ENCODE data around the gene SLC27A5.

GRCh38 chr19:58516246-58516836, 4.5 kb upstream of the SLC27A5 start:
- no peak for TF ChIP-seq SP1 (IDR thresholded peaks at IDR 0.05)
- no peak for TF ChIP-seq SUZ12 (IDR thresholded peaks at IDR 0.05)
- TF ChIP-seq PKNOX1 (IDR thresholded peaks at IDR 0.05): no peak
- TF ChIP-seq ARNT (IDR thresholded peaks at IDR 0.05): no peak
- TF ChIP-seq BHLHE40 (IDR thresholded peaks at IDR 0.05; ENCODE audit: borderline replicate concordance): no peak
- no peak for TF ChIP-seq FOXM1 (IDR thresholded peaks at IDR 0.05; ENCODE audit: borderline replicate concordance)
- no peak for TF ChIP-seq FOXK2 (IDR thresholded peaks at IDR 0.05)
- TF ChIP-seq FOXA1 (IDR thresholded peaks at IDR 0.05): no peak
- TF ChIP-seq TARDBP (IDR thresholded peaks at IDR 0.05): no peak
- TF ChIP-seq ELF4 (IDR thresholded peaks at IDR 0.05): no peak

All from HEK293T (cell line).